ENCODE data around the gene CDK11A. TPM values are rescaled to one million over a fixed set of nuclear protein-coding genes. Genes with fewer than 3 reads are reported as not detected.
"Not testable (repeated sequence)": the region's sequence is repeated elsewhere in the genome, so short reads cannot be mapped to it uniquely, and the experiment has no call there.

The CDK11A gene
- total RNA-seq: 10 to 100 TPM; 68.8 to 70.7 TPM
- 18.4 TPM for polyA plus RNA-seq

DNA sequence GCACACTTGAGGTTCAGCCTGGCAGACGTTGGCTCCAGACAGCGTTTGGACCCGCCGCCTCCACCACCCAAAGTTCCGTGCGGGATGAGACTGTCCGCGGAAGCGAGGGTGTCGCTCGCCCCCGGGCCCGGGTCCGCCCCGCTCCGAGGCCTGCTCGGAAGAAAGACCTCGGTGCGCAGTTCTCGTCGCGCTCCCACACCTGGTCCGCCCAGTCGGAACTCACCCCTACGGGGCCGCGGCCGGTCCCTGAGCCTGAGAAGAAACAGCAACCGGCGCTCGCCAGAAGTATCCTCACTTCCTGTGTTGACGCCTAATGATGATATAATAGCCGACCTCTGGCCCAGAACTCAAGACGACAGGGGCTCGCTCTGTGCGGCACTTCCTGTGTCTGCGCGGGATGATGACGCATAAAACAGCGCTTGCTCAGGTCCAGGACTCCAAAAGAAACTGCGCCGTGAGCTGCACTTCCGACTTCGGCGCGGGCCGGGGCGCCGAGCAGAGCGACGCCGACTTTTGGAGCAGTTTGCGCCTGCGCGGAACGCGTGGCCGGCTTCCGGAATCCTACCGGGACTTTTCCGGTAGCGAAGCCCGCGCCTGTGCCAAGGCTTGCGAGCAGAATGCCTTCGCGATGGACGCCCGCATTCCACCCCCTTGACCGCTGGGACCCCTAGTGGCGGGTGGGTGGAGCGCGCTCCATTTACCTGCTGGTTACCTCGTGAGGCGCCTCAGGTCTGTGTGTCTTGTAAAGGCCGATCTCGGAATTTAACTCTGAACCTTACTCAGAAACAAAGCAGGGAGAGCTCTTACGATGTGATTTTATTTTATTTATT, at the start of gene CDK11A:
CDK11A (minus strand) TSS at position 323 of the 830 bp plus-strand sequence. CDS start 1,539 bp downstream, outside the sequence.
- not testable (repeated sequence) for H3K9me3 Mint-ChIP-seq; H3K9me3 ChIP-seq (ENCODE audit: low read length); H3K27me3 ChIP-seq (ENCODE audit: insufficient read depth, low read length, poor library complexity, severe bottlenecking); H3K27me3 Mint-ChIP-seq; H3K4me1 ChIP-seq (ENCODE audit: insufficient read depth, low read length)
- Mint-ChIP-seq H3K4me1 (peaks cover 20 to 25% (median 24%) of the 10 kb centered on the region in 3 donors), H3K27ac (peak within 1 kb of the TSS; percentile 92 to 98 (median 98)), H3K4me3 (peak within 1 kb of the TSS; percentile 91 to 98 (median 94)), H3K36me3 (peaks cover 7 to 40% (median 9%) of the 10 kb centered on the region in 3 donors)
- Histone ChIP-seq H3K27ac (ENCODE audit: low read depth, low read length) (peak within 1 kb of the TSS; percentile 79), H3K4me3 (ENCODE audit: low read length) (peak within 1 kb of the TSS; percentile 52), H3K36me3 (ENCODE audit: insufficient read depth, low read length) (peaks cover 14% of the 10 kb centered on the region)
- ChIA-PET CTCF (interaction anchor here (1.2 to 1.3 kb wide), 4 partner anchors 18 to 184 kb away, joined by 3 to 4 read pairs (median 4); no protein-coding TSS in a partner anchor), POLR2A (interaction anchor here (0.6 to 1.3 kb wide), 4 partner anchors 22 to 185 kb away, joined by 3 to 7 read pairs (median 4); partner anchors contain the start of gene MIB2)
- peak; percentile 94 to 99 (median 99) for DNase-seq

DNA sequence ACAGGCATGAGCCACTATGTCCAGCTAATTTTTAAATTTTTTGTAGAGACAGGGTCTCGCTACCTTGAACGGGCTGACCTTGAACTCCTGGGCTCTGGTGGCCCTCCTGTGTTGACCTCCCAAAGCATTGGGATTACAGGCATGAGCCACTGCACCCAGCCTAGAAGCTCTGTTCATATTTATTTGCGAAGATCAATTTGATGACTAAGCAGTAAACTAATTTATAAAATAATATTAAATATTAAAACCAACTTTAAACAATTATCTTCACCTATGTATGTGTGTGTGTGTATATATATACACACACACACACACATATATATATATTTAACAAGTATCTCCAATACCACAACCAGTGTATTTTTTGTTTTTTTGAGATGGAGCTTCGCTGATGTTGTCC, 49.7 kb upstream of the CDK11A start:
- Histone ChIP-seq H3K4me3 (ENCODE audit: low read length) (no peak overlapping the region), H3K4me1 (ENCODE audit: insufficient read depth, low read length) (peaks cover 26% of the 10 kb centered on the region), H3K27ac (ENCODE audit: low read depth, low read length) (no peak overlapping the region), H3K9me3 (ENCODE audit: low read length) (no peaks in the 10 kb centered on the region), H3K36me3 (ENCODE audit: insufficient read depth, low read length) (peaks cover 11% of the 10 kb centered on the region), H3K27me3 (ENCODE audit: insufficient read depth, low read length, poor library complexity, severe bottlenecking) (no peaks in the 10 kb centered on the region)
- Mint-ChIP-seq H3K36me3 (peaks cover 6 to 22% (median 11%) of the 10 kb centered on the region in 3 donors), H3K9me3 (peaks cover 0 to 3% (median 0%) of the 10 kb centered on the region in 5 donors), H3K4me3 (no peak overlapping the region), H3K27ac (no peak overlapping the region), H3K4me1 (peaks cover 27 to 36% (median 30%) of the 10 kb centered on the region in 3 donors), H3K27me3 (peaks cover 0 to 2% of the 10 kb centered on the region in 2 donors)
- DNase-seq: no peak
- CTCF ChIA-PET: no interaction called here
- POLR2A ChIA-PET: no interaction called here

DNA sequence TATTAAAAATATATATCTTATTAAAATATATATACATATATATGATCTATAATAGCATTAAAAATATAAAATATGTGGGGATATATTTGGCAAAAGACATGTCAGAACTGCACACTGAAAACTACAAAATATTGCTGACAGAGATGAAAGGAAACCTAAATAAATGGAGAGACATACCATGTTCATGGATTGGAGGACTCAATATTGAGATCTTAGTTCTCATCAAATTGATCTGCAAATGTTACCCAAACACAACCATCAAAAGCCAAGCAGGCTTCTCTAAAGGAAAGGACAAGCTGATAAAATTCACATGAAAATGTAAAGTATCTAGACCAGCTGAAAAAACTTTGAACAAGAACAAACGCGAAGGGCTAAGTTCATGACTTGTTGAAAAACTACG, 46.9 kb upstream of the CDK11A start:
- POLR2A ChIA-PET: no interaction called here
- Histone ChIP-seq H3K4me3 (ENCODE audit: low read length) (no peak overlapping the region), H3K36me3 (ENCODE audit: insufficient read depth, low read length) (peaks cover 11% of the 10 kb centered on the region), H3K27ac (ENCODE audit: low read depth, low read length) (no peak overlapping the region), H3K9me3 (ENCODE audit: low read length) (no peaks in the 10 kb centered on the region), H3K4me1 (ENCODE audit: insufficient read depth, low read length) (peaks cover 11% of the 10 kb centered on the region), H3K27me3 (ENCODE audit: insufficient read depth, low read length, poor library complexity, severe bottlenecking) (no peaks in the 10 kb centered on the region)
- Mint-ChIP-seq H3K4me3 (peak overlapping the region in 1 of 7 donors; percentile 46), H3K27me3 (no peaks in the 10 kb centered on the region), H3K9me3 (peaks cover 0 to 3% (median 0%) of the 10 kb centered on the region in 5 donors), H3K36me3 (peaks cover 8 to 39% (median 14%) of the 10 kb centered on the region in 3 donors), H3K27ac (peak overlapping the region in 3 of 8 donors; percentile 9 to 42 (median 26)), H3K4me1 (peaks cover 20 to 29% (median 25%) of the 10 kb centered on the region in 3 donors)
- CTCF ChIA-PET: no interaction called here
- DNase-seq: peak in 1 of 5 donors; percentile 8

DNA sequence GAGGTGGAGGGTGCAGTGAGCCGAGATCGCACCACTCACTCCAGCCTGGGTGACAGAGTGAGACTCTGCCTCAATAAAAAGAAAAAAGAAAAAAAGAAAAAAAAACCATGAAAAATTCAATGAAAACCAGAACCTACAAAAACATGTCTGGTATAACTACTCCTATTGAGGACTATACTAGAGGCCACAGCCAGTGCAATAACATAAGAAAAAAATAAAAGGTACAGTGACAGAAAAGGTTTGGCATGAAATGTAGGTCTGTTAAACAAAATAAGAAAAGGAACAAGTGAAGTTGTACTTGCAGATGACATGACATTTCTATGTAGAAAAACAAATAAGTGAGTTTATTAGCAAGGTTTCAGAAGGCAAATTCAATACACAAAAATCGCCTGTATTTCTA, 45.9 kb upstream of the CDK11A start:
- DNase-seq: no peak
- H3K27ac ChIP-seq (ENCODE audit: low read depth, low read length): no peak overlapping the region
- POLR2A ChIA-PET: no interaction called here
- Mint-ChIP-seq H3K9me3 (peaks cover 0 to 3% (median 0%) of the 10 kb centered on the region in 5 donors), H3K4me3 (no peak overlapping the region), H3K27ac (peak overlapping the region in 1 of 8 donors; percentile 20), H3K36me3 (peaks cover 7 to 41% (median 14%) of the 10 kb centered on the region in 3 donors), H3K27me3 (no peaks in the 10 kb centered on the region), H3K4me1 (peaks cover 10 to 19% (median 15%) of the 10 kb centered on the region in 3 donors)
- peaks cover 11% of the 10 kb centered on the region for H3K36me3 ChIP-seq (ENCODE audit: insufficient read depth, low read length)
- H3K4me3 ChIP-seq (ENCODE audit: low read length): no peak overlapping the region
- H3K4me1 ChIP-seq (ENCODE audit: insufficient read depth, low read length): peaks cover under 1% of the 10 kb centered on the region
- H3K9me3 ChIP-seq (ENCODE audit: low read length): no peaks in the 10 kb centered on the region
- CTCF ChIA-PET: no interaction called here
- no peaks in the 10 kb centered on the region for H3K27me3 ChIP-seq (ENCODE audit: insufficient read depth, low read length, poor library complexity, severe bottlenecking)

DNA sequence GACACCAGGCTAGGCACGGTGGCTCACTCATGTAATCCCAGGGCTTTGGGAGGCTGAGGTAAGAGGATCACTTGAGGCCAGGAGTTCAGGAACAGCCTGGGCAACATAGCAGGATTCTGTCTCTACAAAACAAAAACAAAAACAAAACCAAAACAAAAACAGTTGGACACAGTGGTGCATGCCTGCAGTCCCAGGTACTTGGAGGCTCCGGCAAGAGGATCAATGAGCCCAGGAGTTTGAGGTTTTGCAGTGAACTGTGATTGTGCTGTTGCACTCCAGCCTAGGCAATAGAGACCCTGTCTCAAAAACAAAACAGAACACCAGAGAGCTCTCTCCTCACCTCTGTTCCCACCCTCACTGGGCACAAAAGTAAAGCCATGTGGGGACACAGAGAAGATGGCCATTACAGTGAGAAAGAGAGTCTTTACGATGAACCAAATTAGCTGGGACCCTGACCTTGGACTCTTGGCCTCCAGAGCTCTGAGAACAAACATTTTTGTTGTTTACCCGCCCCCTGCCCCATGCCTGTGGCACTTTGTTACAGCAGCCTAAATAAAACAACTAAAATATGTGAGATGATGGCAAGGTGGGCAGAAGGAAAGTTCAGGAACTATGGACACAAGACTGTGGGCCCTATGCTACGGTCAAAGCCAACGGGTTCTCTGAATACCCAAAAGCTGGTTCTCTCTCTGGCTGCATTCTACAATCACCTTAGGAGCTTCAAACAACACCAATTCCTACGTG, 44.3 kb upstream of the CDK11A start:
- CTCF ChIA-PET: interaction anchor here (1.5 kb wide), 1 partner anchor 140 kb away, joined by 3 read pairs; no protein-coding TSS in a partner anchor
- no peak overlapping the region for H3K4me3 Mint-ChIP-seq
- POLR2A ChIA-PET: interaction anchor here (0.6 kb wide), 1 partner anchor 144 kb away, joined by 6 read pairs; no protein-coding TSS in a partner anchor
- no peaks in the 10 kb centered on the region for H3K9me3 ChIP-seq (ENCODE audit: low read length)
- H3K9me3 Mint-ChIP-seq: peaks cover 0 to 3% (median 0%) of the 10 kb centered on the region in 5 donors
- DNase-seq: no peak
- H3K4me1 Mint-ChIP-seq: peaks cover 8 to 14% (median 14%) of the 10 kb centered on the region in 3 donors
- peaks cover 7 to 57% (median 14%) of the 10 kb centered on the region in 3 donors for H3K36me3 Mint-ChIP-seq
- peak overlapping the region in 2 of 8 donors; percentile 64 to 88 for H3K27ac Mint-ChIP-seq
- H3K27ac ChIP-seq (ENCODE audit: low read depth, low read length): no peak overlapping the region
- no peaks in the 10 kb centered on the region for H3K27me3 ChIP-seq (ENCODE audit: insufficient read depth, low read length, poor library complexity, severe bottlenecking)
- no peaks in the 10 kb centered on the region for H3K27me3 Mint-ChIP-seq
- H3K4me1 ChIP-seq (ENCODE audit: insufficient read depth, low read length): no peaks in the 10 kb centered on the region
- peaks cover 11% of the 10 kb centered on the region for H3K36me3 ChIP-seq (ENCODE audit: insufficient read depth, low read length)
- no peak overlapping the region for H3K4me3 ChIP-seq (ENCODE audit: low read length)

DNA sequence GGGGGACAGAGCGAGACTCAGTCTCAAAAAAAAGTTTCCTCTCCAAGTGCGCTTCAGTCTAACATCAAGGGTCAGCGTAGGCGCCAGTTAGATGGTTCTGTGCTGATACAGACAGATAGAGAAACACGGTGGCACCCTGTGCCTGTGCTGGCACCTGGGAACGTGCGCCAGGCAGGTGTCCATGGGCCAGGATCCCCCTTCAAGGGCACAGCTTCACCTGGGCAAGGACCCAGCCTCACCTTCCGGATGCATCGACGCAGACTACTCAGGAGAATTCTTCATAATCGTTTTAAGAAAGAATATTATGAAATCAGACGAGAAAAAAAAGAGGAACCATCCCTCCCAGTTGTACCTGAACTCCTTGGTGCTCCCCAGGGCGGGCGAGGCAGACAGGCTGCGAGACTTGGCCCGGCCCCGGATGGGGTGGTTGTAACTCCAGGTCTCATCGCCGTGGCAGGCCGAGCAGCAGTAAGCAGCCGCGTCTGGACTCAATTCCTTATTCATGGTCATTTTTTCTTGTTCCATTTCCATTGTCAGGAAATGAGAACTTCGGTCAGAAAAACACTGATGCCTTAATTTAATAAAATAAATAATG, 40.8 kb upstream of the CDK11A start:
- Mint-ChIP-seq H3K27me3 (no peaks in the 10 kb centered on the region), H3K4me3 (no peak overlapping the region), H3K27ac (peak overlapping the region in 1 of 8 donors; percentile 33), H3K36me3 (peaks cover 4 to 67% (median 5%) of the 10 kb centered on the region in 3 donors), H3K9me3 (no peaks in the 10 kb centered on the region), H3K4me1 (peaks cover 4 to 9% (median 7%) of the 10 kb centered on the region in 3 donors)
- no peaks in the 10 kb centered on the region for H3K27me3 ChIP-seq (ENCODE audit: insufficient read depth, low read length, poor library complexity, severe bottlenecking)
- no peak for DNase-seq
- H3K36me3 ChIP-seq (ENCODE audit: insufficient read depth, low read length): peaks cover 18% of the 10 kb centered on the region
- no peak overlapping the region for H3K27ac ChIP-seq (ENCODE audit: low read depth, low read length)
- ChIA-PET CTCF (no interaction called here), POLR2A (interaction anchor here (0.5 kb wide), 1 partner anchor 70 kb away, joined by 3 read pairs; no protein-coding TSS in a partner anchor)
- no peaks in the 10 kb centered on the region for H3K4me1 ChIP-seq (ENCODE audit: insufficient read depth, low read length)
- no peak overlapping the region for H3K4me3 ChIP-seq (ENCODE audit: low read length)
- no peaks in the 10 kb centered on the region for H3K9me3 ChIP-seq (ENCODE audit: low read length)

DNA sequence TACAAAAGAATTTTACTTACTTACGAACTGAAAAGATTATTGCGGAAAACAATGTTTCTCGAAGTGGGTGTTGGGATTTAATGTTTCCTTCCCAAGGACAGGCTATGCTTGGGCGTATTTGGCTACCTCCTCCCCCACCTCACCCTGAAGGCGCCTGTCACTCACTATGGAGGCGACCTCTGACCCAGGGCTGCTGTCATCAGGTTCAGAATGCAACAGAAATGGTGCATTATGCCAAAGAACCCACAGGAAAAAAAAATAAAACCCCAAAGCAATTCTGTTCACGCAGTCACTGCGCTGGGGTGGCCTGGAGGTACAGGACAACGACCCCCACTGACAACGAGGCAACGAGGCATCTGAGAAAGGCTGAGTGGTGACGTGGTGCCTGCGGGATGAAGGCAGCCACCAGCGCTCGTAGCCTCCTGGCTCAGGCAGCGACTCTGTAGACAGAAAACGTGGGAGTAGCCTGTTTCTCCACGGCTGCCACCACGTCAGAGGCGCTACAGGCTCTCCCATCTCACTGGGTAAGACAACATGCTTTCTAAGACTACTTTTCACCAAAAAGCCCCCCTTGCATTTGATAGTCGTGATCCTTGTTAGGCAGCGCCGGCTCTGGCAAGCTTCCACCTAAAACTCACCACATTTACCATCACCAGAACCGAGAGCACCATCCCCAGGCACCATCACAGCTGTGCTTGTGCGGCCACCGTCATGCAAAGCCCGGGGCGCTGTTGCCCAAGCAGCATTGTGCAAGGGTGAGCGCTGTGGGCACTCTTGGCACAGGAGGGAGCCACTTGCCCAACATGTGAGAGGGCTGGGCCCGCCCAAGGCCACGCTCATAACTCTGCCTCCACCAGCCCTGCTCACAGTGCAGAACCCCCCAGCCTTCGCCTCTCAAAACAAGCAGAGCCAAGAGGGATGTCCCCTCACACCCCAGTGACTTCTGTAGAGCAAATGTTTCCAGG, 39.8 kb upstream of the CDK11A start:
- Histone ChIP-seq H3K4me1 (ENCODE audit: insufficient read depth, low read length) (no peaks in the 10 kb centered on the region), H3K36me3 (ENCODE audit: insufficient read depth, low read length) (peaks cover 19% of the 10 kb centered on the region)
- no peaks in the 10 kb centered on the region for H3K27me3 Mint-ChIP-seq

More for the DNA sequence above, 39.8 kb upstream of the CDK11A start:
- ChIA-PET POLR2A (interaction anchor here (0.5 kb wide), 1 partner anchor 69 kb away, joined by 3 read pairs; no protein-coding TSS in a partner anchor), CTCF (no interaction called here)
- peaks cover 4 to 8% (median 7%) of the 10 kb centered on the region in 3 donors for H3K4me1 Mint-ChIP-seq
- no peaks in the 10 kb centered on the region for H3K9me3 Mint-ChIP-seq
- H3K4me3 Mint-ChIP-seq: no peak overlapping the region
- Histone ChIP-seq H3K9me3 (ENCODE audit: low read length) (no peaks in the 10 kb centered on the region), H3K27me3 (ENCODE audit: insufficient read depth, low read length, poor library complexity, severe bottlenecking) (no peaks in the 10 kb centered on the region), H3K27ac (ENCODE audit: low read depth, low read length) (no peak overlapping the region), H3K4me3 (ENCODE audit: low read length) (no peak overlapping the region)
- H3K36me3 Mint-ChIP-seq: peaks cover 4 to 74% (median 5%) of the 10 kb centered on the region in 3 donors
- DNase-seq: peak in 1 of 5 donors; percentile 48
- peak overlapping the region in 1 of 8 donors; percentile 19 for H3K27ac Mint-ChIP-seq
